WTC11 (cell line): Measurements from ENCODE around the gene ACTR3C. TPM values are rescaled to one million over a fixed set of nuclear protein-coding genes. Genes with fewer than 3 reads are reported as not detected.

ENCODE experiments used
- ATAC-seq: fragments of 200-7000 bp; cut with Tn5 transposase; 2 replicates; pipeline ENCODE4 v1.10.0; 2021; ENCODE audit warnings: mild to moderate bottlenecking, moderate library complexity
- CTCF ChIA-PET: fragments of 300-600 bp; sonication (Branson Sonifier 250); formaldehyde crosslinking; loops from one replicate; lab custom pipeline; 2021; ENCODE audit warnings: antibody characterized with exemption; lab: Charles Lee
- POLR2A ChIA-PET: fragments of 350-600 bp; sonication (Branson Sonifier 250); formaldehyde crosslinking; loops from one replicate; lab custom pipeline; 2021; ENCODE audit warnings: antibody characterized with exemption; lab: Charles Lee
- DNase-seq: peaks from one replicate; pipeline ENCODE4 v3.0.0; 2021; ENCODE audit warnings: low spot score
- H3K27ac Mint-ChIP-seq: 2 replicates; pipeline ENCODE4 v1.8.0; 2021; ENCODE audit warnings: mixed read lengths
- H3K27me3 Mint-ChIP-seq: 2 replicates; pipeline ENCODE4 v1.8.0; 2021; ENCODE audit warnings: low read depth, mild to moderate bottlenecking, moderate library complexity, mixed read lengths
- H3K36me3 Mint-ChIP-seq: 2 replicates; pipeline ENCODE4 v1.8.0; 2021; ENCODE audit warnings: mixed read lengths
- H3K4me1 Mint-ChIP-seq: 2 replicates; pipeline ENCODE4 v1.8.0; 2022; ENCODE audit warnings: mixed read lengths
- H3K4me3 Mint-ChIP-seq: 2 replicates; pipeline ENCODE4 v1.8.0; 2021; ENCODE audit warnings: mild to moderate bottlenecking, moderate library complexity, mixed read lengths
- H3K9me3 Mint-ChIP-seq: 2 replicates; pipeline ENCODE4 v1.8.0; 2021; ENCODE audit warnings: mixed read lengths
- ATF3 ChIP-seq: sonication (generic); formaldehyde crosslinking; conservative IDR thresholded peaks from 2 replicates; pipeline ENCODE4 v1.8.1; 2022; ENCODE audit warnings: mild to moderate bottlenecking, missing genetic modification reagents
- CREM ChIP-seq: sonication (generic); formaldehyde crosslinking; IDR thresholded peaks from 2 replicates; pipeline ENCODE4 v1.8.1; 2022; ENCODE audit warnings: mild to moderate bottlenecking, missing genetic modification reagents, moderate library complexity
- ETV6 ChIP-seq: sonication (generic); formaldehyde crosslinking; IDR thresholded peaks from 2 replicates; pipeline ENCODE4 v1.8.1; 2022; ENCODE audit warnings: mild to moderate bottlenecking, missing genetic modification reagents
- FOXK1 ChIP-seq: sonication (generic); formaldehyde crosslinking; IDR thresholded peaks from 2 replicates; pipeline ENCODE4 v1.8.0; 2022; ENCODE audit warnings: mild to moderate bottlenecking, moderate library complexity, missing genetic modification reagents
- GABPB1 ChIP-seq: sonication (generic); formaldehyde crosslinking; IDR thresholded peaks from 2 replicates; pipeline ENCODE4 v1.8.1; 2023; ENCODE audit warnings: mild to moderate bottlenecking, missing genetic modification reagents
- HMGA2 ChIP-seq: fragments of 250-450 bp; sonication (Bioruptor Pico); IDR thresholded peaks from 2 replicates; pipeline ENCODE4 v1.4.0; 2021; ENCODE audit warnings: mild to moderate bottlenecking, moderate library complexity
- IRF2 ChIP-seq: sonication (generic); formaldehyde crosslinking; IDR thresholded peaks from 2 replicates; pipeline ENCODE4 v1.8.0; 2022; ENCODE audit warnings: low read depth, missing genetic modification reagents, borderline replicate concordance
- JUN ChIP-seq: sonication (generic); formaldehyde crosslinking; IDR thresholded peaks from 2 replicates; pipeline ENCODE4 v1.8.0; 2023; ENCODE audit warnings: mild to moderate bottlenecking, missing genetic modification reagents
- KAT7 ChIP-seq: sonication (generic); formaldehyde crosslinking; IDR thresholded peaks from 2 replicates; pipeline ENCODE4 v1.8.1; 2023; ENCODE audit warnings: missing genetic modification reagents, mild to moderate bottlenecking, borderline replicate concordance
- NR1H2 ChIP-seq: sonication (generic); formaldehyde crosslinking; IDR thresholded peaks from 2 replicates; pipeline ENCODE4 v1.9.0; 2021; ENCODE audit warnings: mild to moderate bottlenecking, moderate library complexity, missing genetic modification reagents
- RORB ChIP-seq: fragments of 250-450 bp; sonication (Bioruptor Pico); IDR thresholded peaks from 2 replicates; pipeline ENCODE4 v1.9.0; 2021; ENCODE audit warnings: mild to moderate bottlenecking
- SMAD3 ChIP-seq: sonication (generic); formaldehyde crosslinking; IDR thresholded peaks from 2 replicates; pipeline ENCODE4 v1.8.0; 2022; ENCODE audit warnings: missing genetic modification reagents, mild to moderate bottlenecking, borderline replicate concordance
- SMAD4 ChIP-seq: sonication (generic); formaldehyde crosslinking; IDR thresholded peaks from 2 replicates; pipeline ENCODE4 v1.8.0; 2022; ENCODE audit warnings: mild to moderate bottlenecking, missing genetic modification reagents
- SOX15 ChIP-seq: fragments of 250-450 bp; sonication (Bioruptor Pico); IDR thresholded peaks from 2 replicates; pipeline ENCODE4 v1.9.0; 2021; ENCODE audit warnings: mild to moderate bottlenecking
- SP1 ChIP-seq: sonication (generic); formaldehyde crosslinking; conservative IDR thresholded peaks from 2 replicates; pipeline ENCODE4 v1.8.1; 2022; ENCODE audit warnings: missing genetic modification reagents
- TEAD4 ChIP-seq: sonication (generic); formaldehyde crosslinking; IDR thresholded peaks from 2 replicates; pipeline ENCODE4 v1.8.0; 2022; ENCODE audit warnings: mild to moderate bottlenecking, missing genetic modification reagents
- ZNF416 ChIP-seq: fragments of 250-450 bp; sonication (Bioruptor Pico); IDR thresholded peaks from 2 replicates; pipeline ENCODE4 v1.9.0; 2021; ENCODE audit warnings: mild to moderate bottlenecking, inconsistent platforms
- ZNF671 ChIP-seq: fragments of 250-450 bp; sonication (Bioruptor Pico); IDR thresholded peaks from 2 replicates; pipeline ENCODE4 v1.8.0; 2021; ENCODE audit warnings: mild to moderate bottlenecking
- total RNA-seq: library from RNA; stranded (reverse); gene quantifications from 3 replicates; pipeline ENCODE4 v1.2.3, GENCODE V29; 2021
- TF ChIP-seq, protein P1 (sequence below): sonication (generic); formaldehyde crosslinking; IDR thresholded peaks from 2 replicates; pipeline ENCODE4 v1.8.0; 2022; ENCODE audit warnings: mild to moderate bottlenecking, missing genetic modification reagents
- TF ChIP-seq, protein P2 (sequence below): sonication (generic); formaldehyde crosslinking; IDR thresholded peaks from 2 replicates; pipeline ENCODE4 v1.8.1; 2022; ENCODE audit warnings: missing genetic modification reagents, borderline replicate concordance

ACTR3C gene
- total RNA-seq, 1 experiment from 2014 or later = 1.4 TPM

DNA sequence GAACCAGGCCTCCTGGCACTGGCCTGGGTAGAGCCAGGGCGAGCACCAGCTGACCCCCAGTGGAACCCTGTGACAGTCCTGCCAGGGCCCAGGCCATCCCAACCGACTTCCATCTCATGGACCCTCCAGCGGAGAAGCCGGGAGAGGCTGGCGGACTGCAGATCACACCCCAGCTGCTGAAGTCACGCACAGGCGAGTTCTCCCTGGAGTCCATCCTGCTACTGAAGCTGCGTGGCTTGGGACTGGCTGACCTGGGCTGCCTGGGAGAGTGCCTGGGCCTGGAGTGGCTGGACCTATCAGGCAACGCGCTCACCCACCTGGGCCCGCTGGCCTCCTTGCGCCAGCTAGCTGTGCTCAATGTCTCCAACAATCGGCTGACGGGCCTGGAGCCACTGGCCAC, 13.4 kb upstream of the ACTR3C start:
- peak overlapping the region; percentile 97; the same call in 1 of the 2 replicates for H3K27ac Mint-ChIP-seq
- ChIA-PET POLR2A (interaction anchor here (0.9 to 1.8 kb wide), 3 partner anchors 47 to 67 kb away, joined by 3 to 7 read pairs (median 5); no protein-coding TSS in a partner anchor), CTCF (interaction anchor here (0.6 kb wide), 1 partner anchor 48 kb away, joined by 3 read pairs; no protein-coding TSS in a partner anchor)
- peaks cover 74% of the 10 kb centered on the region for H3K4me1 Mint-ChIP-seq
- H3K27me3 Mint-ChIP-seq = peaks cover 4% of the 10 kb centered on the region
- peaks cover 22% of the 10 kb centered on the region for H3K36me3 Mint-ChIP-seq
- H3K9me3 Mint-ChIP-seq = no peaks in the 10 kb centered on the region
- no peak for DNase-seq
- H3K4me3 Mint-ChIP-seq = no peak overlapping the region
- TF ChIP-seq KAT7 (CRISPR knock-in tag) (0 out of 2 replicates have a peak, but pooled peaks have one; percentile 61), SP1 (no peak), NR1H2 (no peak), SOX15 (no peak), RORB (CRISPR knock-in tag) (no peak), CREM (CRISPR knock-in tag) (no peak)
- TF ChIP-seq, all 79 proteins: peak for 1
- no peak for ATAC-seq

DNA sequence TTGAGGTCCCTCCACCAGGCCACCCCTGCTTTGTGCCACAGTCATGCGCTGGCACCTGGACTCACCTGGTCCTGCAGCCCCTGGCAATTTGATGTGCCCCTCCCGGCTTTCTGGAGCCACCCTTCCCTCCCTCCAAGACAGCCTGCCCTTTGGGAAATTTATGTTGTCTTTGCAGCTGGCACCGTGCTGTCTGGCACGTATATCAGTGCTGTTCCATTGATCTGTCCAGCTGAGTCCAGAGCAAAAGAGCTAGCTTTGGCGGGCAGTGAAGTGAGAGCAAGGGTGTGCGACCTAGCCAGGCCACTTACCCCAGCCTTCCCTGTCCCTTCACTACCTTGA, 12.4 kb upstream of the ACTR3C start:
- Mint-ChIP-seq H3K4me1 (peaks cover 74% of the 10 kb centered on the region), H3K9me3 (no peaks in the 10 kb centered on the region), H3K27me3 (no peaks in the 10 kb centered on the region), H3K36me3 (peaks cover 29% of the 10 kb centered on the region), H3K27ac (peak overlapping the region; percentile 97), H3K4me3 (no peak overlapping the region; the same call in 1 of the 2 replicates)
- CTCF ChIA-PET = interaction anchor here (0.8 to 1.3 kb wide), 6 partner anchors 11 to 82 kb away, joined by 3 to 5 read pairs (median 3); partner anchors contain the start of gene REPIN1
- no peak for ATAC-seq
- TF ChIP-seq JUN (CRISPR knock-in tag) (no peak), SMAD3 (CRISPR knock-in tag) (no peak), ATF3 (CRISPR knock-in tag) (no peak), TEAD4 (CRISPR knock-in tag) (no peak)
- DNase-seq = no peak
- POLR2A ChIA-PET = interaction anchor here (0.6 to 1.6 kb wide), 6 partner anchors 12 to 1018 kb away, joined by 3 to 10 read pairs (median 4); partner anchors contain the start of genes ACTR3C and LRRC61

- H3K36me3 Mint-ChIP-seq = peaks cover 29% of the 10 kb centered on the region
- ChIA-PET POLR2A (interaction anchor here (0.6 to 1.6 kb wide), 7 partner anchors 12 to 1018 kb away, joined by 3 to 10 read pairs (median 5); partner anchors contain the start of genes ACTR3C and LRRC61), CTCF (interaction anchor here (0.7 to 1.3 kb wide), 10 partner anchors 10 to 86 kb away, joined by 3 to 5 read pairs (median 4); partner anchors contain the start of gene REPIN1)
- H3K4me1 Mint-ChIP-seq = peaks cover 77% of the 10 kb centered on the region
- peak; percentile 64 for DNase-seq
- H3K4me3 Mint-ChIP-seq = no peak overlapping the region
- H3K27me3 Mint-ChIP-seq = no peaks in the 10 kb centered on the region
- ATAC-seq = peak; percentile 69
- TF ChIP-seq, protein P1, sequence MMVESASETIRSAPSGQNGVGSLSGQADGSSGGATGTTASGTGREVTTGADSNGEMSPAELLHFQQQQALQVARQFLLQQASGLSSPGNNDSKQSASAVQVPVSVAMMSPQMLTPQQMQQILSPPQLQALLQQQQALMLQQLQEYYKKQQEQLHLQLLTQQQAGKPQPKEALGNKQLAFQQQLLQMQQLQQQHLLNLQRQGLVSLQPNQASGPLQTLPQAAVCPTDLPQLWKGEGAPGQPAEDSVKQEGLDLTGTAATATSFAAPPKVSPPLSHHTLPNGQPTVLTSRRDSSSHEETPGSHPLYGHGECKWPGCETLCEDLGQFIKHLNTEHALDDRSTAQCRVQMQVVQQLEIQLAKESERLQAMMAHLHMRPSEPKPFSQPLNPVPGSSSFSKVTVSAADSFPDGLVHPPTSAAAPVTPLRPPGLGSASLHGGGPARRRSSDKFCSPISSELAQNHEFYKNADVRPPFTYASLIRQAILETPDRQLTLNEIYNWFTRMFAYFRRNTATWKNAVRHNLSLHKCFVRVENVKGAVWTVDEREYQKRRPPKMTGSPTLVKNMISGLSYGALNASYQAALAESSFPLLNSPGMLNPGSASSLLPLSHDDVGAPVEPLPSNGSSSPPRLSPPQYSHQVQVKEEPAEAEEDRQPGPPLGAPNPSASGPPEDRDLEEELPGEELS (CRISPR knock-in tag) = peak; percentile 87; the same call in 1 of the 2 replicates
- 0 out of 2 replicates have a peak, but pooled peaks have one; percentile 34 for TF ChIP-seq GABPB1 (CRISPR knock-in tag)
- peak; percentile 64; the same call in 1 of the 2 replicates for TF ChIP-seq SP1
- TF ChIP-seq, protein P2, sequence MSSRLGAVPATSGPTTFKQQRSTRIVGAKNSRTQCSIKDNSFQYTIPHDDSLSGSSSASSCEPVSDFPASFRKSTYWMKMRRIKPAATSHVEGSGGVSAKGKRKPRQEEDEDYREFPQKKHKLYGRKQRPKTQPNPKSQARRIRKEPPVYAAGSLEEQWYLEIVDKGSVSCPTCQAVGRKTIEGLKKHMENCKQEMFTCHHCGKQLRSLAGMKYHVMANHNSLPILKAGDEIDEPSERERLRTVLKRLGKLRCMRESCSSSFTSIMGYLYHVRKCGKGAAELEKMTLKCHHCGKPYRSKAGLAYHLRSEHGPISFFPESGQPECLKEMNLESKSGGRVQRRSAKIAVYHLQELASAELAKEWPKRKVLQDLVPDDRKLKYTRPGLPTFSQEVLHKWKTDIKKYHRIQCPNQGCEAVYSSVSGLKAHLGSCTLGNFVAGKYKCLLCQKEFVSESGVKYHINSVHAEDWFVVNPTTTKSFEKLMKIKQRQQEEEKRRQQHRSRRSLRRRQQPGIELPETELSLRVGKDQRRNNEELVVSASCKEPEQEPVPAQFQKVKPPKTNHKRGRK (CRISPR knock-in tag) = no peak
- TF ChIP-seq SMAD4 (CRISPR knock-in tag) = no peak
- peak; percentile 64; the same call in 1 of the 2 replicates for TF ChIP-seq ATF3 (CRISPR knock-in tag)
- no peak for TF ChIP-seq ZNF671 (CRISPR knock-in tag)
- peak; percentile 52; the same call in 1 of the 2 replicates for TF ChIP-seq ETV6 (CRISPR knock-in tag)
- 0 out of 2 replicates have a peak, but pooled peaks have one; percentile 34 for TF ChIP-seq ZNF416 (CRISPR knock-in tag)
- TF ChIP-seq FOXK1 = peak; percentile 89
- no peak for TF ChIP-seq KAT7 (CRISPR knock-in tag)
- TF ChIP-seq HMGA2 (CRISPR knock-in tag) = no peak
- no peak for TF ChIP-seq IRF2
- H3K9me3 Mint-ChIP-seq = no peaks in the 10 kb centered on the region
- peak overlapping the region; percentile 97 for H3K27ac Mint-ChIP-seq
These were observed 11.9 kb upstream of the ACTR3C start for GRCh38 chr7:150335108-150335773.
